Tibial nerve (tissue), 4 donors: ENCODE data around the gene CIAPIN1. TPM values are rescaled to one million over a fixed set of nuclear protein-coding genes. Genes with fewer than 3 reads are reported as not detected.

Source experiments
- DNase-seq, 2 donors: peaks; one replicate each; pipeline ENCODE4 v3.0.0-alpha.2; 2019; ENCODE audit warnings: low spot score in 2 of 2
- H3K27ac ChIP-seq, 4 donors: fragments of 200-600 bp; sonication (generic) in 3 of 4; one replicate each; pipeline ENCODE4 v1.5.1; 2017 to 2019; ENCODE audit warnings: mild to moderate bottlenecking in 1 of 4
- H3K27me3 ChIP-seq, 2 donors: fragments of 200-600 bp; sonication (generic) in 1 of 2; one replicate each; pipeline versions ENCODE4 v1.5.1 to v1.6.0; 2017 to 2019
- H3K36me3 ChIP-seq, 3 donors: fragments of 200-600 bp; sonication (generic); one replicate each; pipeline ENCODE4 v1.5.1; 2018 to 2019
- H3K4me1 ChIP-seq, 4 donors: fragments of 200-600 bp; sonication (generic) in 3 of 4; one replicate each; pipeline ENCODE4 v1.5.1; 2017 to 2019
- H3K4me3 ChIP-seq, 4 donors: fragments of 200-600 bp; sonication (generic) in 3 of 4; one replicate each; pipeline ENCODE4 v1.5.1; 2017 to 2019; ENCODE audit warnings: mild to moderate bottlenecking in 1 of 4, moderate library complexity in 1 of 4
- H3K9me3 ChIP-seq, 4 donors: fragments of 200-600 bp; sonication (generic) in 3 of 4; one replicate each; pipeline ENCODE4 v1.5.1; 2017 to 2019
- CTCF ChIP-seq, 5 experiments: fragments of 200-600 bp in 3 of 5; fragments of 450-650 bp in 2 of 5; sonication (generic) in 3 of 5; IDR thresholded peaks; one replicate each; pipeline ENCODE4 v1.5.1; 2016 to 2019; ENCODE audit warnings: antibody characterized with exemption in 5 of 5, mild to moderate bottlenecking in 3 of 5, moderate library complexity in 2 of 5
- EP300 ChIP-seq, 2 donors: sonication (generic); formaldehyde crosslinking; IDR thresholded peaks; one replicate each; pipeline ENCODE4 v1.6.1; 2017; ENCODE audit warnings: antibody characterized with exemption in 2 of 2, mild to moderate bottlenecking in 1 of 2
- POLR2A ChIP-seq, 2 donors: fragments of 450-650 bp; IDR thresholded peaks; one replicate each; pipeline ENCODE4 v1.6.1; 2017; ENCODE audit warnings: antibody characterized with exemption in 2 of 2, mild to moderate bottlenecking in 2 of 2, moderate library complexity in 2 of 2
- WGBS, 2 donors: methylation state at CpG; one replicate each; pipeline ENCODE4 v1.1.5; 2018; 5-methylcytosine and 5-hydroxymethylcytosine counted together
- total RNA-seq, 4 donors: library from RNA; depleted of rRNA; stranded (reverse); fragments of >200 nt; gene quantifications; one replicate each; pipeline ENCODE4 v1.1.0, GENCODE V29; 2016

Gene CIAPIN1
- total RNA-seq, 4 donors from 2014 or later = 23.4 to 26.7 (median 25.7) TPM

- Histone ChIP-seq H3K27ac (no peak overlapping the region), H3K9me3 (peaks cover 0 to 9% (median 0%) of the 10 kb centered on the region in 4 donors), H3K36me3 (peaks cover 5 to 98% (median 31%) of the 10 kb centered on the region in 3 donors), H3K27me3 (no peaks in the 10 kb centered on the region), H3K4me1 (no peaks in the 10 kb centered on the region), H3K4me3 (no peak overlapping the region)
- DNase-seq = no peak
- TF ChIP-seq CTCF (IDR thresholded peaks at IDR 0.05) (no peak), POLR2A (IDR thresholded peaks at IDR 0.05) (no peak), EP300 (IDR thresholded peaks at IDR 0.05) (no peak)
- 83 to 100% methylated on average over 1 of the region's 1 CpG for WGBS, 2 donors
These were observed 11.3 kb downstream of the CIAPIN1 start for GRCh38 chr16:57435838-57436237.

GRCh38 chr16:57434003-57434402, 13.2 kb downstream of the CIAPIN1 start:
- 93 to 95% methylated on average over 2 of the region's 2 CpGs for WGBS, 2 donors
- H3K27me3 ChIP-seq = no peaks in the 10 kb centered on the region
- no peaks in the 10 kb centered on the region for H3K9me3 ChIP-seq
- DNase-seq = no peak
- no peak overlapping the region for H3K4me3 ChIP-seq
- H3K36me3 ChIP-seq = peaks cover 5 to 96% (median 27%) of the 10 kb centered on the region in 3 donors
- TF ChIP-seq CTCF (IDR thresholded peaks at IDR 0.05) (no peak), EP300 (IDR thresholded peaks at IDR 0.05) (no peak), POLR2A (IDR thresholded peaks at IDR 0.05) (no peak)
- H3K4me1 ChIP-seq = no peaks in the 10 kb centered on the region
- H3K27ac ChIP-seq = no peak overlapping the region

GRCh38 chr16:57432989-57433388, 14.2 kb downstream of the CIAPIN1 start:
- Histone ChIP-seq H3K27ac (no peak overlapping the region), H3K4me1 (no peaks in the 10 kb centered on the region), H3K36me3 (peaks cover 5 to 97% (median 27%) of the 10 kb centered on the region in 3 donors), H3K4me3 (no peak overlapping the region), H3K27me3 (no peaks in the 10 kb centered on the region), H3K9me3 (no peaks in the 10 kb centered on the region)
- no peak for DNase-seq
- TF ChIP-seq POLR2A (IDR thresholded peaks at IDR 0.05) (no peak), EP300 (IDR thresholded peaks at IDR 0.05) (no peak), CTCF (IDR thresholded peaks at IDR 0.05) (no peak)
- 83 to 94% methylated on average over 3 of the region's 3 CpGs for WGBS, 2 donors

GRCh38 chr16:57432505-57432904, 14.7 kb downstream of the CIAPIN1 start:
- Histone ChIP-seq H3K36me3 (peaks cover 5 to 98% (median 27%) of the 10 kb centered on the region in 3 donors), H3K4me3 (no peak overlapping the region), H3K4me1 (no peaks in the 10 kb centered on the region), H3K9me3 (no peaks in the 10 kb centered on the region), H3K27ac (no peak overlapping the region), H3K27me3 (no peaks in the 10 kb centered on the region)
- no peak for DNase-seq
- no peak for TF ChIP-seq EP300 (IDR thresholded peaks at IDR 0.05)
- TF ChIP-seq CTCF (IDR thresholded peaks at IDR 0.05) = no peak
- no peak for TF ChIP-seq POLR2A (IDR thresholded peaks at IDR 0.05)
- 92 to 93% methylated on average over 2 of the region's 2 CpGs for WGBS, 2 donors

GRCh38 chr16:57430955-57431354, 16.2 kb downstream of the CIAPIN1 start:
- Histone ChIP-seq H3K4me3 (no peak overlapping the region), H3K27me3 (no peaks in the 10 kb centered on the region), H3K9me3 (no peaks in the 10 kb centered on the region), H3K36me3 (peaks cover 2 to 98% (median 24%) of the 10 kb centered on the region in 3 donors), H3K4me1 (no peaks in the 10 kb centered on the region), H3K27ac (no peak overlapping the region)
- no peak for TF ChIP-seq EP300 (IDR thresholded peaks at IDR 0.05)
- 89 to 90% methylated on average over 5 of the region's 5 CpGs for WGBS, 2 donors
- no peak for DNase-seq

GRCh38 chr16:57427824-57428223, 19.4 kb downstream of the CIAPIN1 start:
- peaks cover 0 to 67% (median 15%) of the 10 kb centered on the region in 3 donors for H3K36me3 ChIP-seq
- H3K4me1 ChIP-seq = no peaks in the 10 kb centered on the region
- H3K27me3 ChIP-seq = no peaks in the 10 kb centered on the region
- no peak overlapping the region for H3K4me3 ChIP-seq
- no peak for DNase-seq
- H3K9me3 ChIP-seq = no peaks in the 10 kb centered on the region
- H3K27ac ChIP-seq = no peak overlapping the region
- TF ChIP-seq EP300 (IDR thresholded peaks at IDR 0.05) (no peak), CTCF (IDR thresholded peaks at IDR 0.05) (no peak), POLR2A (IDR thresholded peaks at IDR 0.05) (no peak)
